ENCODE results near the gene BHLHE23.

The BHLHE23 gene

GRCh38 chr20:63000958-63001357 lies 5.8 kb downstream of the BHLHE23 start:
- no peak overlapping the region for H3K4me3 ChIP-seq (ENCODE audit: low read depth in 1 of 5, low read length in 5 of 5)
- H3K9me3 ChIP-seq (ENCODE audit: control insufficient read depth in 5 of 5, low read length in 5 of 5), result peaks cover 0 to 4% (median 0%) of the 10 kb centered on the region in 5 donors
- H3K27ac ChIP-seq (ENCODE audit: low read depth, low read length), result no peak overlapping the region
- no peaks in the 10 kb centered on the region for H3K36me3 ChIP-seq (ENCODE audit: control insufficient read depth in 5 of 5, insufficient read depth in 5 of 5, low read length in 5 of 5)
- H3K27me3 ChIP-seq (ENCODE audit: control insufficient read depth in 5 of 5, insufficient read depth in 4 of 5, low read length in 5 of 5), result peaks cover 43 to 81% (median 75%) of the 10 kb centered on the region in 5 donors
- no peaks in the 10 kb centered on the region for H3K4me1 ChIP-seq (ENCODE audit: control insufficient read depth in 5 of 5, insufficient read depth in 5 of 5, low read length in 5 of 5)
- no peak overlapping the region for H3K9ac ChIP-seq (ENCODE audit: low read length in 5 of 5)

DNA sequence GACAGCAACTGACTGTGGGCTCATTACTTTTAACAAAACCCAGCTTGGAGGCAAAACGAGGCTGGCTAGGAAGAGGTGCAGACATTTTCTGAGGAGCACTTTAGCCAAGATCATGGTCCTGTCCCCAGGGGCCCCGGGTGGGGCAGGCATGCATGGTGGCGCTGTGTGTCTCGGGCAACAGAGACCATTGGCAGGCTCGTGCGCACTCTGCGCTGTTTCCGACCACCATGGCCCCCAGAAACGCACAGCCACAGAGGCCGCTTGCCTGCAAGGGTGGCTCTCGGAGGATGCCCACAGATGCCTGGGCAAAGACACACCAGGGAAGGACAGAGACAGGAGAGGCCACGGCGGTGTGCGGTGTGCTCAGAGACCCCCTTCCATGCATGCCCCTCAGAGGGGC lies 6.7 kb downstream of the BHLHE23 start:
- Histone ChIP-seq H3K4me1 (ENCODE audit: control insufficient read depth in 5 of 5, insufficient read depth in 5 of 5, low read length in 5 of 5) (no peaks in the 10 kb centered on the region), H3K9me3 (ENCODE audit: control insufficient read depth in 5 of 5, low read length in 5 of 5) (peaks cover 0 to 4% (median 0%) of the 10 kb centered on the region in 5 donors), H3K27ac (ENCODE audit: low read depth, low read length) (no peak overlapping the region), H3K36me3 (ENCODE audit: control insufficient read depth in 5 of 5, insufficient read depth in 5 of 5, low read length in 5 of 5) (no peaks in the 10 kb centered on the region), H3K9ac (ENCODE audit: low read length in 5 of 5) (no peak overlapping the region), H3K27me3 (ENCODE audit: control insufficient read depth in 5 of 5, insufficient read depth in 4 of 5, low read length in 5 of 5) (peaks cover 37 to 78% (median 74%) of the 10 kb centered on the region in 5 donors), H3K4me3 (ENCODE audit: low read depth in 1 of 5, low read length in 5 of 5) (no peak overlapping the region)

DNA sequence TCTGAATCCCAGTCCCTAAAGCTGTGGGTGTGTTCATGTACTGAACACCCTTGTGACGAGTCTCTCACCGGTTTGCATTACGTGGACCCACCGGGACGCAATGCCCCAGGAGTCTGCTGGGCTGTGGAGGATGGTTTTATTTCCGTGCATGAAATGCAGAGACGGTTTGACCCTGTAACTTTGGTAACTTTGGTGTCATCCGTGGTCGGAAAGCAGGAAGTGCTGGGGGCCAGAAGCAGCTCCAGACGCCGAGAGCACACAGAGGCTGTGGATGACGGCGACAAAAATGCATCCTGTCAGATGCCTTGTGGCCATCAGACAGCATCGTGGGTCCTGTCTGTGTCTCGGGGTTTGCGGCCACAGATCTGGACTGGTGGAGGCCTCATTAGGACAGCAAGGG lies 7.2 kb downstream of the BHLHE23 start:
- no peak overlapping the region for H3K9ac ChIP-seq (ENCODE audit: low read length in 5 of 5)

DNA sequence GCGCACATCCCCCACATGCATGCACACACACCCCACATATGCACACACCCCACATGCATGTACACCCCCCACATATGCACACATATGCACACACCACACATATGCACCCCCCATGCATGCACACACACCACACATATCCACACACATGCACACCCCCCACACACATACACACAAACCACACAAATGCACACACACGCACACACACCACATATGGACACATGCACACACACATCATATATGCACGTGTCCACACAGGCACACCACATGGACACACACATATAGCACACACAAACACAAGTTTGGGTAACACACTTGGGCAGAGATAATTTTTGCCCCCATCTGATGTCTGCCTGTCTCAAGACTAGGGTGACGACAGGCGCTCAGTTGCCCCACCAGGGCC lies 8.3 kb downstream of the BHLHE23 start:
- peaks cover 0 to 4% (median 0%) of the 10 kb centered on the region in 5 donors for H3K9me3 ChIP-seq (ENCODE audit: control insufficient read depth in 5 of 5, low read length in 5 of 5)
- H3K9ac ChIP-seq (ENCODE audit: low read length in 5 of 5), result no peak overlapping the region
- H3K36me3 ChIP-seq (ENCODE audit: control insufficient read depth in 5 of 5, insufficient read depth in 5 of 5, low read length in 5 of 5), result no peaks in the 10 kb centered on the region
- H3K27ac ChIP-seq (ENCODE audit: low read depth, low read length), result no peak overlapping the region
- peaks cover 34 to 75% (median 71%) of the 10 kb centered on the region in 5 donors for H3K27me3 ChIP-seq (ENCODE audit: control insufficient read depth in 5 of 5, insufficient read depth in 4 of 5, low read length in 5 of 5)
- H3K4me1 ChIP-seq (ENCODE audit: control insufficient read depth in 5 of 5, insufficient read depth in 5 of 5, low read length in 5 of 5), result no peaks in the 10 kb centered on the region
- H3K4me3 ChIP-seq (ENCODE audit: low read depth in 1 of 5, low read length in 5 of 5), result no peak overlapping the region

More for the DNA sequence above, 7.2 kb downstream of the BHLHE23 start:
- Histone ChIP-seq H3K9me3 (ENCODE audit: control insufficient read depth in 5 of 5, low read length in 5 of 5) (peaks cover 0 to 4% (median 0%) of the 10 kb centered on the region in 5 donors), H3K27ac (ENCODE audit: low read depth, low read length) (no peak overlapping the region), H3K4me3 (ENCODE audit: low read depth in 1 of 5, low read length in 5 of 5) (no peak overlapping the region), H3K36me3 (ENCODE audit: control insufficient read depth in 5 of 5, insufficient read depth in 5 of 5, low read length in 5 of 5) (no peaks in the 10 kb centered on the region), H3K4me1 (ENCODE audit: control insufficient read depth in 5 of 5, insufficient read depth in 5 of 5, low read length in 5 of 5) (no peaks in the 10 kb centered on the region), H3K27me3 (ENCODE audit: control insufficient read depth in 5 of 5, insufficient read depth in 4 of 5, low read length in 5 of 5) (peaks cover 37 to 76% (median 73%) of the 10 kb centered on the region in 5 donors)

- peaks cover 35 to 71% (median 67%) of the 10 kb centered on the region in 5 donors for H3K27me3 ChIP-seq (ENCODE audit: control insufficient read depth in 5 of 5, insufficient read depth in 4 of 5, low read length in 5 of 5)
- no peaks in the 10 kb centered on the region for H3K36me3 ChIP-seq (ENCODE audit: control insufficient read depth in 5 of 5, insufficient read depth in 5 of 5, low read length in 5 of 5)
- H3K4me1 ChIP-seq (ENCODE audit: control insufficient read depth in 5 of 5, insufficient read depth in 5 of 5, low read length in 5 of 5), result no peaks in the 10 kb centered on the region
Observed at GRCh38 chr20:62997417-62998035, 9.2 kb downstream of the BHLHE23 start.

GRCh38 chr20:62996596-62996982 lies 10.2 kb downstream of the BHLHE23 start:
- Histone ChIP-seq H3K4me3 (ENCODE audit: low read depth in 1 of 5, low read length in 5 of 5) (no peak overlapping the region), H3K4me1 (ENCODE audit: control insufficient read depth in 5 of 5, insufficient read depth in 5 of 5, low read length in 5 of 5) (no peaks in the 10 kb centered on the region), H3K9ac (ENCODE audit: low read length in 5 of 5) (no peak overlapping the region), H3K36me3 (ENCODE audit: control insufficient read depth in 5 of 5, insufficient read depth in 5 of 5, low read length in 5 of 5) (no peaks in the 10 kb centered on the region), H3K27ac (ENCODE audit: low read depth, low read length) (no peak overlapping the region), H3K27me3 (ENCODE audit: control insufficient read depth in 5 of 5, insufficient read depth in 4 of 5, low read length in 5 of 5) (peaks cover 29 to 69% (median 67%) of the 10 kb centered on the region in 5 donors), H3K9me3 (ENCODE audit: control insufficient read depth in 5 of 5, low read length in 5 of 5) (peaks cover 0 to 4% (median 0%) of the 10 kb centered on the region in 5 donors)

More at GRCh38 chr20:62997417-62998035, 9.2 kb downstream of the BHLHE23 start:
- peaks cover 0 to 4% (median 0%) of the 10 kb centered on the region in 5 donors for H3K9me3 ChIP-seq (ENCODE audit: control insufficient read depth in 5 of 5, low read length in 5 of 5)
- H3K4me3 ChIP-seq (ENCODE audit: low read depth in 1 of 5, low read length in 5 of 5), result no peak overlapping the region
- no peak overlapping the region for H3K27ac ChIP-seq (ENCODE audit: low read depth, low read length)
- no peak overlapping the region for H3K9ac ChIP-seq (ENCODE audit: low read length in 5 of 5)

DNA sequence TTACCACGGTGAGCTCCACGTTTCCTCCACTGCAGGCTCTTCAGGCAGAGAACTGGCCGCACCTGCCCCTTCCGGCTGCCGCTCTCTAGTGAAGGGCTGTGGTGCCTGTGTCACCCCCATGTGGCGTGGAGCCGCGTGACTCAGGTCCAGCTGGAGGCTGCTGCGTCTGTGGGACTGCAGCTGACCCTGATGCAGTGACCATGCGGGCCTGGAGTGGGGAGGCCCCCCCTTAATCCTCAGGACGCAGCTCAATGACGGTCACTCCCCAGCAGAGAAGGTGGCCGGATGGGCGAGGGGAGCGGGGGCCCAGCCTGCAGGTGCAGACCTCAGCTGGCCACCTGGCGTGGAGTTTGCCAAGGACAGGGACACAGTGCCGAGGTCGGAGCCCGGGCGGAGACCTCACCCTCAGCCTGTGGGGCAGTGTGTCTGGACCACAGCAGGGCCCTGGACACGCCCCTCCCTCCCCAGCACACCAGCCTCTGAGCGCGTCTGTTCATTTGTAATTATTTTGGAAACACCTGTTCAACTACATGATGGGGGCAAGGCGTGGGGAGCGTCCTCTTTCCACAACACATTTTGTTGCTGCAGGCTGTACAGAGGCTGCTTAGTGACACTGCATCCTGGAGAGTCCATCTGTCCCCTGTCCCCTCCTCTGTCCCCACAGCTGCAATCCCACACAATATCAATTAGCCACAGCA lies 10.7 kb downstream of the BHLHE23 start:
- H3K36me3 ChIP-seq (ENCODE audit: control insufficient read depth in 5 of 5, insufficient read depth in 5 of 5, low read length in 5 of 5), result no peaks in the 10 kb centered on the region
- H3K9me3 ChIP-seq (ENCODE audit: control insufficient read depth in 5 of 5, low read length in 5 of 5), result peaks cover 0 to 4% (median 0%) of the 10 kb centered on the region in 5 donors
- H3K9ac ChIP-seq (ENCODE audit: low read length in 5 of 5), result no peak overlapping the region
- no peak overlapping the region for H3K4me3 ChIP-seq (ENCODE audit: low read depth in 1 of 5, low read length in 5 of 5)
- H3K27me3 ChIP-seq (ENCODE audit: control insufficient read depth in 5 of 5, insufficient read depth in 4 of 5, low read length in 5 of 5), result peaks cover 29 to 71% (median 68%) of the 10 kb centered on the region in 5 donors
- no peaks in the 10 kb centered on the region for H3K4me1 ChIP-seq (ENCODE audit: control insufficient read depth in 5 of 5, insufficient read depth in 5 of 5, low read length in 5 of 5)
- no peak overlapping the region for H3K27ac ChIP-seq (ENCODE audit: low read depth, low read length)

GRCh38 chr20:62995481-62995880 lies 11.3 kb downstream of the BHLHE23 start:
- H3K27me3 ChIP-seq (ENCODE audit: control insufficient read depth in 5 of 5, insufficient read depth in 4 of 5, low read length in 5 of 5), result peaks cover 32 to 71% (median 69%) of the 10 kb centered on the region in 5 donors

DNA sequence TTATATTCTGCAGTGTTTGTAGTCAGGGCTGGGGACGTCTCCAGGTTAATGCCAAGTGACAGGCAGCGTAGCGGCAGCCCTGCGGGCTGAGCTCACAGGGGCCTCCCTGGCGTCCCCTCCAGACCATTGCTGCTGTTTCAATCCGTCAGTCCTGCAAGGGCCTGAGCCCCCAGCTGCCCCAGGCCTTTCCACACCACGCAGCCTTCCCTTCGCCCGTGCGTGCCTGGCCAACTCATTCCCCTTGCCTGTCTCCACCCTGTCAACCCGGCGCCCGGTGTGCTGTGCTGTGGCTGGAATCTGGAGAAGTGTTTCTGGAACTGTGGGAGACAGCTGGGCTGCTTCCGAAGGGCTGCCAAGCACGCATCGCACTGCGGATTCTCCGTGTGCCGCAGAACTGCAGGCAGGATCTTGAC lies 11.9 kb downstream of the BHLHE23 start:
- peaks cover 0 to 4% (median 0%) of the 10 kb centered on the region in 5 donors for H3K9me3 ChIP-seq (ENCODE audit: control insufficient read depth in 5 of 5, low read length in 5 of 5)
- no peak overlapping the region for H3K27ac ChIP-seq (ENCODE audit: low read depth, low read length)
- H3K4me1 ChIP-seq (ENCODE audit: control insufficient read depth in 5 of 5, insufficient read depth in 5 of 5, low read length in 5 of 5), result no peaks in the 10 kb centered on the region
- H3K27me3 ChIP-seq (ENCODE audit: control insufficient read depth in 5 of 5, insufficient read depth in 4 of 5, low read length in 5 of 5), result peaks cover 29 to 71% (median 68%) of the 10 kb centered on the region in 5 donors
- H3K4me3 ChIP-seq (ENCODE audit: low read depth in 1 of 5, low read length in 5 of 5), result no peak overlapping the region
- no peak overlapping the region for H3K9ac ChIP-seq (ENCODE audit: low read length in 5 of 5)
- no peaks in the 10 kb centered on the region for H3K36me3 ChIP-seq (ENCODE audit: control insufficient read depth in 5 of 5, insufficient read depth in 5 of 5, low read length in 5 of 5)

More at GRCh38 chr20:62995481-62995880, 11.3 kb downstream of the BHLHE23 start:
- Histone ChIP-seq H3K4me1 (ENCODE audit: control insufficient read depth in 5 of 5, insufficient read depth in 5 of 5, low read length in 5 of 5) (no peaks in the 10 kb centered on the region), H3K4me3 (ENCODE audit: low read depth in 1 of 5, low read length in 5 of 5) (no peak overlapping the region), H3K9me3 (ENCODE audit: control insufficient read depth in 5 of 5, low read length in 5 of 5) (peaks cover 0 to 4% (median 0%) of the 10 kb centered on the region in 5 donors), H3K27ac (ENCODE audit: low read depth, low read length) (no peak overlapping the region), H3K36me3 (ENCODE audit: control insufficient read depth in 5 of 5, insufficient read depth in 5 of 5, low read length in 5 of 5) (no peaks in the 10 kb centered on the region), H3K9ac (ENCODE audit: low read length in 5 of 5) (no peak overlapping the region)

DNA sequence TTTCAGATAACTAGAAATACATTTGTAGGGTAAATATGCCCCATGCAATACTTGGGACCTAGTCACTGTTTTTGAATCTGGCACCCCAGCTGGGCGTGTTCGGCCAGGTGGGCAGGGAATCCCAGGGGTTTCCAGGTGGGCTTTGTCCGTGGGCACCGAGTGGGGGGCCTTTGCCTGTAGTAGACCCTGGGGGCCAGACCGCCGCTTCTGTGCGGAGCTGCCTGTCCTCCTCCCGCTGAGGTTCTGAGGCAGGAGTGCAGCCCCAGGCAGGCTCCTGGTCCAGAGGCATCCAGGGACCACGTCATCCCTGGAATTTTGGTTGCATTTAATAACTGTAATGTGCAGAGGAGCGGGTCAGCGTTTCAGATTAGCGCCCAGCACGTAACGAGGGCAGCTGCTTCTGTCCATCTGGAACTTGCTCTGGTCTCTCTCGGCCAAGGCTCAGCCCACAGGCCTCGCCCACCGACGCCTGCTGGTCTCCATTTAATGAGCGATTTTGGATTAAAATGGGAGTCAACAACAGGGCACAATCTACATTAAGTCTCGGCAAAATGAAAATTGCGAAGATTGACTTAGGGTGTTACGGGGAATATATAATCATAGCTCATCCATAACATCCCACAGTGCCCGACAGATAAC lies 12.8 kb downstream of the BHLHE23 start:
- H3K27me3 ChIP-seq (ENCODE audit: control insufficient read depth in 5 of 5, insufficient read depth in 4 of 5, low read length in 5 of 5), result peaks cover 29 to 67% (median 60%) of the 10 kb centered on the region in 5 donors

More for the DNA sequence above, 12.8 kb downstream of the BHLHE23 start:
- Histone ChIP-seq H3K36me3 (ENCODE audit: control insufficient read depth in 5 of 5, insufficient read depth in 5 of 5, low read length in 5 of 5) (no peaks in the 10 kb centered on the region), H3K4me3 (ENCODE audit: low read depth in 1 of 5, low read length in 5 of 5) (no peak overlapping the region), H3K4me1 (ENCODE audit: control insufficient read depth in 5 of 5, insufficient read depth in 5 of 5, low read length in 5 of 5) (peaks cover 0 to under 1% (median 0%) of the 10 kb centered on the region in 5 donors), H3K27ac (ENCODE audit: low read depth, low read length) (no peak overlapping the region), H3K9ac (ENCODE audit: low read length in 5 of 5) (no peak overlapping the region), H3K9me3 (ENCODE audit: control insufficient read depth in 5 of 5, low read length in 5 of 5) (no peaks in the 10 kb centered on the region)

All from subcutaneous abdominal adipose tissue (tissue), 5 donors.